Retinal pigment epithelial cell (primary cell): ENCODE results near the gene BBIP1.

ENCODE experiments used
- DNase-seq: peaks from one replicate; pipeline ENCODE4 v3.0.0-alpha.2; 2010; ENCODE audit warnings: low read depth
- H3K4me3 ChIP-seq: 2 replicates; pipeline ENCODE4 v1.5.1; 2011; ENCODE audit warnings: mild to moderate bottlenecking, low read length, control low read depth, moderate library complexity
- CTCF ChIP-seq: conservative IDR thresholded peaks from 2 replicates; pipeline ENCODE4 v1.5.1; 2011; ENCODE audit warnings: low read depth, low read length, control low read depth, inconsistent platforms

Gene BBIP1

DNA sequence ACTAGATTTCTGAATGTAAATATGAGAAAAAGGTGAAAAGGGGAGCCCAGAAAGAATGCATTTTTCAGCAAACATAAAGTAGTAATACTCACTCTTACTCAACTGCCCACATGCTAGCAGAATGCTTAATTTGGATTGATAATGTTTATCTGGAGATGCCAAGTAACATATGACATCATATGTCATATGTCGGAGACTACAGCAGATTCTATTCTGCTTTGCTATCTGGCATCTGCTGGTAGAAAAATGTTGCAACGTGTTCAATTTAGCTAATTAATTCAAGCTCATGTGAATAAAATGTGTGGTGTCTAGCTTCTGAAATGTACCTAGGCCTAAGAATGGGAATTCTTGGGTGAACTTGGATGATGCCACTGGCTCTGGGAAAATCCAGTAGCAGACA, 4.5 kb downstream of the BBIP1 start:
- no peak overlapping the region for H3K4me3 ChIP-seq
- no peak for TF ChIP-seq CTCF
- no peak for DNase-seq

DNA sequence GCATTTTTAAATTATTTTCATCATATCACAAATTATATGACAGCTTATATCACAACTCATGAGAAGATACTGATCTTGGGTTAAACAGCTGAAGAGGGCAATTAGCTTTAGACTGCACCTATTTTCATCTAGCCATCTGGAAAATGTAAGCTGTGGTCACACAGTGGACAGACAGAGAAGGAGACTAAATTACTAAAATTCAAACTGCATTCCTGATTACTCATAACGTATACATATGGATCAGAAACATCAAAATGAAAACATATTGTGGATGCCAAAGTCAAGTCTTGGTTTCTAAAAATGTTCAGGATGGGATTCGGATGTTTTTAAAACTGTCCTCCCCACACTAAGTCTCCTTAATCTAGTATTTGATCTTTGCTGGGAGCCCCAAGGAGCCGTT, 6.6 kb downstream of the BBIP1 start:
- H3K4me3 ChIP-seq, result no peak overlapping the region
- no peak for DNase-seq
- TF ChIP-seq CTCF, result no peak

- no peak for DNase-seq
- TF ChIP-seq CTCF, result no peak
- no peak overlapping the region for H3K4me3 ChIP-seq
These were observed 8.8 kb downstream of the BBIP1 start for GRCh38 chr10:110910138-110910537.

GRCh38 chr10:110903280-110904278, 15.4 kb downstream of the BBIP1 start:
- H3K4me3 ChIP-seq, result no peak overlapping the region
- no peak for TF ChIP-seq CTCF
- DNase-seq, result no peak

- no peak overlapping the region for H3K4me3 ChIP-seq
- DNase-seq, result no peak
- TF ChIP-seq CTCF, result no peak
These were observed 16.8 kb downstream of the BBIP1 start for GRCh38 chr10:110901954-110902819.

DNA sequence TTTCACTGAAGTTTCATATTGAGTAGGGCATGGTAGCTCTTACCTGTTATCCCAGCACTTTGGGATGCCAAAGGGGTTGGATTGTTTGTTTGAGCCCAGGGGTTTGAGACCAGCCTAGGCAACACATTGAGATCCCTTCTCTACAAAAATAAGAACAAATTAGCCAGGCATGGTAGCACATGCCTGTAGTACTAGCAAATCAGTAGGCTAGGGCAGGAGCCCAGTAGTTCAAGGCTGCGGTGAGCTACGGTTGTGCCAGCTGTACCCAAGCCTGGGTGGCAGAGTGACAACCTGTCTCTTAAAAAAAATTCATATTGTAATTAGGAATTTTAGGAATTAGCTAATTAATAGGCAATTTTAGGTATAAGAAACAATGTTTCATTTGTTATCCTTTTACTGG, 18.0 kb downstream of the BBIP1 start:
- DNase-seq, result no peak
- H3K4me3 ChIP-seq, result no peak overlapping the region
- TF ChIP-seq CTCF, result no peak

- no peak for TF ChIP-seq CTCF
- no peak overlapping the region for H3K4me3 ChIP-seq
- no peak for DNase-seq
These were observed 20.6 kb downstream of the BBIP1 start for GRCh38 chr10:110898391-110898790.
